ENCODE results near the gene FBXL14.

The FBXL14 gene

GRCh38 chr12:1593174-1594005 lies 991 bp downstream of the FBXL14 start:
- no peak for DNase-seq (ENCODE audit: low read depth)

- no peak for DNase-seq (ENCODE audit: low read depth)
These were observed 1.8 kb downstream of the FBXL14 start for GRCh38 chr12:1592444-1593173.

- no peak for DNase-seq (ENCODE audit: low read depth)
These were observed 2.8 kb downstream of the FBXL14 start for GRCh38 chr12:1591543-1591942.

GRCh38 chr12:1591034-1591433 lies 3.3 kb downstream of the FBXL14 start:
- DNase-seq (ENCODE audit: low read depth) = no peak

- no peak for DNase-seq (ENCODE audit: low read depth)
These were observed 4.0 kb downstream of the FBXL14 start for GRCh38 chr12:1590221-1590979.

- no peak for DNase-seq (ENCODE audit: low read depth)
These were observed 5.8 kb downstream of the FBXL14 start for GRCh38 chr12:1588575-1588947.

GRCh38 chr12:1587927-1588574 lies 6.3 kb downstream of the FBXL14 start:
- no peak for DNase-seq (ENCODE audit: low read depth)

- DNase-seq (ENCODE audit: low read depth) = no peak
These were observed 10.1 kb downstream of the FBXL14 start for GRCh38 chr12:1584326-1584725.

GRCh38 chr12:1583421-1584078 lies 10.8 kb downstream of the FBXL14 start:
- peak; percentile 68 for DNase-seq (ENCODE audit: low read depth)

- no peak for DNase-seq (ENCODE audit: low read depth)
These were observed 11.7 kb downstream of the FBXL14 start for GRCh38 chr12:1582709-1583050.

GRCh38 chr12:1581973-1582708 lies 12.2 kb downstream of the FBXL14 start:
- no peak for DNase-seq (ENCODE audit: low read depth)

- no peak for DNase-seq (ENCODE audit: low read depth)
These were observed 13.9 kb downstream of the FBXL14 start for GRCh38 chr12:1580526-1580925.

- no peak for DNase-seq (ENCODE audit: low read depth)
These were observed 14.5 kb downstream of the FBXL14 start for GRCh38 chr12:1579651-1580435.

- no peak for DNase-seq (ENCODE audit: low read depth)
These were observed 17.8 kb downstream of the FBXL14 start for GRCh38 chr12:1576410-1577241.

GRCh38 chr12:1575408-1576401 lies 18.7 kb downstream of the FBXL14 start:
- DNase-seq (ENCODE audit: low read depth) = no peak

GRCh38 chr12:1574865-1575259 lies 19.5 kb downstream of the FBXL14 start:
- DNase-seq (ENCODE audit: low read depth) = no peak

- DNase-seq (ENCODE audit: low read depth) = no peak
These were observed 20.2 kb downstream of the FBXL14 start for GRCh38 chr12:1573960-1574864.
